ENCODE results near the gene DHFR2. TPM values are rescaled to one million over a fixed set of nuclear protein-coding genes. Genes with fewer than 3 reads are reported as not detected.
A peak's percentile ranks its signal among the peaks of the same experiment; 100 is the strongest.

The DHFR2 gene
- total and polyA plus RNA-seq, 9 donors: 4.6 to 13.9 (median 8.7) TPM

GRCh38 chr3:94064243-94064860 lies 1.6 kb upstream of the DHFR2 start:
- no peaks in the 10 kb centered on the region for H3K36me3 ChIP-seq
- no peaks in the 10 kb centered on the region for H3K27me3 ChIP-seq
- no peak for TF ChIP-seq EP300 (IDR thresholded peaks at IDR 0.05)
- no peak for TF ChIP-seq CTCF (IDR thresholded peaks at IDR 0.05)
- TF ChIP-seq POLR2A (IDR thresholded peaks at IDR 0.05): no peak
- WGBS, 3 donors: 41 to 54% (median 53%) methylated on average over 6 of the region's 6 CpGs
- intact Hi-C loops (cut with DNase I): loop anchor here in 1 of 4 donors (10.0 kb wide), 1 partner anchor 60 kb away; no protein-coding TSS in a partner anchor
- no peak overlapping the region for H3K27ac ChIP-seq
- DNase-seq: no peak
- no peaks in the 10 kb centered on the region for H3K9me3 ChIP-seq
- no peak overlapping the region for H3K4me3 ChIP-seq
- peaks cover 3% of the 10 kb centered on the region for H3K4me1 ChIP-seq (ENCODE audit: insufficient read depth)

- WGBS, 3 donors: 17 to 33% (median 20%) methylated on average over 17 of the region's 17 CpGs
- Histone ChIP-seq H3K9me3 (no peaks in the 10 kb centered on the region), H3K4me1 (ENCODE audit: insufficient read depth) (peaks cover 1% of the 10 kb centered on the region), H3K4me3 (peak overlapping the region; percentile 82), H3K27me3 (no peaks in the 10 kb centered on the region), H3K27ac (peak overlapping the region; percentile 84 to 92), H3K36me3 (no peaks in the 10 kb centered on the region)
- no peak for DNase-seq
- intact Hi-C loops (cut with DNase I): loop anchor here in 1 of 4 donors (10.0 kb wide), 1 partner anchor 59 kb away; no protein-coding TSS in a partner anchor
- TF ChIP-seq CTCF (IDR thresholded peaks at IDR 0.05): no peak
- TF ChIP-seq POLR2A (IDR thresholded peaks at IDR 0.05): no peak
- no peak for TF ChIP-seq EP300 (IDR thresholded peaks at IDR 0.05)
Measured at GRCh38 chr3:94063496-94064119, 892 bp upstream of the DHFR2 start.

GRCh38 chr3:94061297-94061696 lies 1.4 kb downstream of the DHFR2 start:
- H3K4me1 ChIP-seq (ENCODE audit: insufficient read depth): peaks cover 1% of the 10 kb centered on the region
- no peaks in the 10 kb centered on the region for H3K36me3 ChIP-seq
- TF ChIP-seq CTCF (IDR thresholded peaks at IDR 0.05) (no peak), POLR2A (IDR thresholded peaks at IDR 0.05) (no peak), EP300 (IDR thresholded peaks at IDR 0.05) (no peak)
- no peaks in the 10 kb centered on the region for H3K9me3 ChIP-seq
- H3K27me3 ChIP-seq: no peaks in the 10 kb centered on the region
- WGBS, 3 donors: 96 to 97% (median 96%) methylated on average over 13 of the region's 13 CpGs
- intact Hi-C loops (cut with DNase I): loop anchor here in 1 of 4 donors (10.0 kb wide), 1 partner anchor 56 kb away; no protein-coding TSS in a partner anchor
- DNase-seq: no peak
- H3K27ac ChIP-seq: no peak overlapping the region
- H3K4me3 ChIP-seq: no peak overlapping the region

- intact Hi-C loops (cut with DNase I): no loop called here
- H3K4me1 ChIP-seq (ENCODE audit: insufficient read depth): no peaks in the 10 kb centered on the region
- no peak overlapping the region for H3K4me3 ChIP-seq
Measured at GRCh38 chr3:94050546-94050945, 12.2 kb downstream of the DHFR2 start.

More at GRCh38 chr3:94050546-94050945, 12.2 kb downstream of the DHFR2 start:
- no peak for DNase-seq
- H3K27ac ChIP-seq: no peak overlapping the region
- TF ChIP-seq EP300 (IDR thresholded peaks at IDR 0.05): no peak
- TF ChIP-seq POLR2A (IDR thresholded peaks at IDR 0.05): no peak
- no peak for TF ChIP-seq CTCF (IDR thresholded peaks at IDR 0.05)
- no peaks in the 10 kb centered on the region for H3K36me3 ChIP-seq
- H3K9me3 ChIP-seq: no peaks in the 10 kb centered on the region
- no peaks in the 10 kb centered on the region for H3K27me3 ChIP-seq
